H1 (cell line): Measurements from ENCODE around the gene VWA7. TPM values are rescaled to one million over a fixed set of nuclear protein-coding genes. Genes with fewer than 3 reads are reported as not detected.

Experiments
- ASH2L ChIP-seq: fragments of 200-600, 300-600 bp; sonication (generic); IDR thresholded peaks from one replicate; pipeline ENCODE4 v1.7.1; 2017; ENCODE audit warnings: low read length
- ATF3 ChIP-seq: IDR thresholded peaks from 2 replicates; pipeline ENCODE4 v1.6.1; 2011; ENCODE audit warnings: low read depth, mild to moderate bottlenecking, low read length; ENCODE audit not compliant: insufficient read depth
- CEBPB ChIP-seq: IDR thresholded peaks from 2 replicates; pipeline ENCODE4 v1.6.1; 2012; ENCODE audit warnings: low read depth, low read length
- CHD2 ChIP-seq: IDR thresholded peaks from 2 replicates; pipeline ENCODE4 v1.6.1; 2012; ENCODE audit warnings: low read length, improper control_type of control experiment
- EGR1 ChIP-seq: IDR thresholded peaks from 2 replicates; pipeline ENCODE4 v1.6.1; 2011; ENCODE audit warnings: low read depth, low read length, borderline replicate concordance
- EP300 ChIP-seq, 2 experiments: IDR thresholded peaks; 1 replicate in 1 of 2; 2 replicates in 1 of 2; pipeline ENCODE4 v1.6.1; 2011 to 2012; ENCODE audit warnings: low read depth in 2 of 2, low read length in 2 of 2, mild to moderate bottlenecking in 2 of 2, borderline replicate concordance in 1 of 2, inconsistent platforms in 1 of 2, moderate library complexity in 1 of 2
- FOSL1 ChIP-seq: IDR thresholded peaks from 2 replicates; pipeline ENCODE4 v1.6.1; 2011; ENCODE audit warnings: mild to moderate bottlenecking, low read depth, low read length, moderate library complexity; ENCODE audit not compliant: insufficient read depth
- GTF2F1 ChIP-seq: IDR thresholded peaks from 2 replicates; pipeline ENCODE4 v1.6.1; 2012; ENCODE audit warnings: low read depth, low read length, improper control_type of control experiment, borderline replicate concordance
- HDAC6 ChIP-seq: IDR thresholded peaks from one replicate; pipeline ENCODE4 v1.7.1; 2012; ENCODE audit warnings: low read depth, mild to moderate bottlenecking, inconsistent platforms, low read length, moderate library complexity
- KDM4A ChIP-seq: IDR thresholded peaks from one replicate; pipeline ENCODE4 v1.7.1; 2012; ENCODE audit warnings: low read depth, mild to moderate bottlenecking, moderate library complexity, low read length, inconsistent platforms; ENCODE audit not compliant: severe bottlenecking
- NANOG ChIP-seq: IDR thresholded peaks from 2 replicates; pipeline ENCODE4 v1.6.1; 2011; ENCODE audit warnings: low read length, low read depth, mild to moderate bottlenecking, inconsistent platforms; ENCODE audit not compliant: insufficient read depth, poor library complexity, severe bottlenecking
- NRF1 ChIP-seq: IDR thresholded peaks from 2 replicates; pipeline ENCODE4 v1.6.1; 2011; ENCODE audit warnings: mild to moderate bottlenecking, low read depth, low read length, improper control_type of control experiment
- PHF8 ChIP-seq: fragments of 200-600 bp; sonication (generic); conservative IDR thresholded peaks from 2 replicates; pipeline ENCODE4 v1.7.1; 2012; ENCODE audit warnings: low read depth, mild to moderate bottlenecking, inconsistent platforms, low read length, moderate library complexity
- POLR2A ChIP-seq, 2 experiments: IDR thresholded peaks; 1 replicate in 1 of 2; 2 replicates in 1 of 2; pipeline ENCODE4 v1.6.1; 2011; ENCODE audit warnings: low read depth in 2 of 2, low read length in 2 of 2, mild to moderate bottlenecking in 2 of 2; ENCODE audit errors: control extremely low read depth in 1 of 2
- POLR2AphosphoS5 ChIP-seq: IDR thresholded peaks from 2 replicates; pipeline ENCODE4 v1.6.1; 2011; ENCODE audit warnings: low read depth, low read length
- RXRA ChIP-seq: IDR thresholded peaks from 2 replicates; pipeline ENCODE4 v1.6.1; 2011; ENCODE audit warnings: low read depth, mild to moderate bottlenecking, low read length, moderate library complexity; ENCODE audit not compliant: insufficient read depth
- SIRT6 ChIP-seq: IDR thresholded peaks from one replicate; pipeline ENCODE4 v1.7.1; 2012; ENCODE audit warnings: low read length, inconsistent platforms
- SP4 ChIP-seq: IDR thresholded peaks from 2 replicates; pipeline ENCODE4 v1.6.1; 2012; ENCODE audit warnings: low read length, inconsistent platforms
- SUZ12 ChIP-seq: fragments of 200-600 bp; sonication (generic); IDR thresholded peaks from 2 replicates; pipeline ENCODE4 v1.6.1; 2012; ENCODE audit warnings: mild to moderate bottlenecking, inconsistent platforms, low read length, moderate library complexity, mixed read lengths
- TCF12 ChIP-seq: IDR thresholded peaks from 2 replicates; pipeline ENCODE4 v1.6.1; 2011; ENCODE audit warnings: low read depth, mild to moderate bottlenecking, low read length
- USF2 ChIP-seq: IDR thresholded peaks from 2 replicates; pipeline ENCODE4 v1.6.1; 2011; ENCODE audit warnings: low read length, improper control_type of control experiment
- YY1 ChIP-seq: IDR thresholded peaks from 2 replicates; pipeline ENCODE4 v1.6.1; 2011; ENCODE audit warnings: low read depth, mild to moderate bottlenecking, low read length
- ZNF274 ChIP-seq: IDR thresholded peaks from 2 replicates; pipeline ENCODE4 v1.7.0; 2012; ENCODE audit warnings: low read length, borderline replicate concordance; ENCODE audit errors: extremely low read depth
- polyA plus RNA-seq, 7 experiments: library from polyadenylated mRNA; depleted of rRNA in 3 of 7; stranded (reverse) in 5 of 7; unstranded in 2 of 7; fragments of >200 nt in 5 of 7; fragments of 200-250 nt in 2 of 7; gene quantifications; 1 replicate in 5 of 7; 2 replicates in 1 of 7; 4 replicates in 1 of 7; pipeline versions ENCODE4 v1.2.1 to v1.2.3, GENCODE V29; 2011 to 2013; ENCODE audit warnings: missing spikeins in 2 of 7, mixed read lengths in 2 of 7
- total RNA-seq: library from RNA; stranded (reverse); fragmentation: NEBNext Ultra II Directional; extraction: Animal tissue kit (Norgen Biotek cat#: 25700); gene quantifications from 2 replicates; pipeline ENCODE4 v1.2.1, GENCODE V29; 2021

The VWA7 gene
- total and polyA plus RNA-seq, 2 of the 8 experiments (the other 6 are each of a cell fraction or from before 2014, with no cell fraction given), result 0.82 to 2.1 TPM

DNA sequence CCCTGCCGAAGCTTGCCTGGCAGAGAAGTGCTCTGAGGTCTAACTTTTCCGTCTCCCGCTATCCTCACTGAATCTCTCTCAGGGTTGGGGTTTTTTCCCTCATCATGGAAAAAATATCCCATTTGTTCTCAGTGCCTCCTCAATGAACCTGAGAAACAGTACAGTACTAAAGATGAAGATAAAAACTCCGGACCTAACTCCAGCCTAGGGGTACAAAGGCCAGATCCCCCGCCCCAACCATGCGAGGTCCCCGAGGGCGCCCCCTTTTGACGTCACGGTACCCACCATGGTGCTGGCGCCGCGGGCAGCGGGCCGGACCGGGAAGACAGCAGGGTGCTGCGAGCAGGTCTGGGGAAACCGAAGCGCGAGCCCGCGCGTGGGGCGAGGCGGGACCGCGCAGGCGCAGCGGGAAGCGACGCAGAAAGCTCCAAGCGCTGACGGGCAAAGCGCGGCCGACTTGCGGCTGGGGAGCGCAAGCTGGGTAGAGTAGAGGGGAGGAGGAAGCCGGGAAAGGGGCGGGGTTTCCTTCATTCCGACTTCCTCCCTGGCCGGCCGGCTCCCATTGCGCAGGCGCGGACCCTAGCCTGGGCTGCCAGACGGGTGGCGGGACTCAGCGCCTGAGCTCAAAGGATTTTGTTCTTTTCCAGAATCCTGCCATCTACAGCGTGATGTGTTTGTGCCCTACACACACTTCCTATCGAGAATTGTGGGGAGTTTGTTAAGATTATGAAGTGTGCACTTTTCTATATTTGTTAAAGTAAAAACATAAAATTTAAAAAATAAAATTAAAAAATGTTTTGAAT, 29.5 kb upstream of the VWA7 start, which contains the start of gene LSM2 (continued):
- TF ChIP-seq KDM4A (peak; percentile 98), ASH2L (peak; percentile 100), POLR2AphosphoS5 (peak; percentile 83), POLR2A (IDR thresholded peaks at IDR 0.05; ENCODE audit: control extremely low read depth in 1 of 2, low read depth in 2 of 2, low read length in 2 of 2) (peak; percentile 58 to 69), ATF3 (no peak), FOSL1 (no peak), TCF12 (no peak), SP4 (peak; percentile 80; the same call in 1 of the 2 replicates), NRF1 (peak; percentile 58), HDAC6 (no peak), SUZ12 (no peak), CEBPB (no peak), NANOG (no peak), ZNF274 (no peak), PHF8 (peak; percentile 98), GTF2F1 (no peak), SIRT6 (no peak), USF2 (no peak), YY1 (no peak; the same call in 1 of the 2 replicates), CHD2 (no peak), EGR1 (0 out of 2 replicates have a peak, but pooled peaks have one; percentile 16), RXRA (no peak), EP300 (IDR thresholded peaks at IDR 0.05; ENCODE audit: borderline replicate concordance in 1 of 2, low read depth in 2 of 2, low read length in 2 of 2) (no peak)
